ENCODE data around the gene VSNL1.

The VSNL1 gene

DNA sequence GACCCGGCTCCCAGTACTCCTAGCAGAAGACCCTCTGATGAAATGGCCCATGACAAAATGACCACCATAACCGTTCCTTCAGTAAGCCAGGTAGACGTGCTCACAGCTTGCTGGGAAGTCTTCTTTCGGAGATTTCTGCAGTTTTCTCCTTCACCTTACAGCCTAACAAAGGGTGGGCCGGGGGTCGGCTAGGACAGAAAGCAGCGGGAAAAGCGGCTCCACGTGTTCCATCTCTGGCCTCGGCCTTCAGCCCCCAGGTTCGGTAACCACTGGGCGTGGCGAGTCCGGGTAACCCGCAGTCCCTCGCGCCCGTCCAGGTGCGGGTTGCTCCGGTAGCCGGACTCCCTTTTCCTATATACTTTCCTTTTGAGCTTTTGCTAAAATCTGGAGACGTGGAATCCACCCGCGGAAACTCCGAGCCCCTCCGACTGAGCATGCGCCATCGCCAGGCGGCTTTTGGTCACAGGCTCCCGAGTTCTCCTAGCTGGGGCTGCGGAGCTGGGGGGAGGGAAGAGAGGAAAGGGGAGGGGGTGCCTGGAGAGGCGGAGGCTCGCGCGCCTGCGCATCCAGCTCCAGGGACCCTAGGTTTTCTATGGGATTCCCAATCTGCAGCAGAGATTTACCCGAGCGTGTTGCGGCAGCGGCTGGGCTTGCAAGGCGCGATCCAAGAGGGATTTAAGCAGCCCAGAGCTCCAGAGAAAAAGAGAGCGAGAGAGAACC, at the start of gene VSNL1:
VSNL1 (plus strand) TSS at position 604 of the 720 bp plus-strand sequence. CDS start 51,379 bp downstream, outside the sequence.
- no peak for DNase-seq (ENCODE audit: low read depth in 2 of 2)

DNA sequence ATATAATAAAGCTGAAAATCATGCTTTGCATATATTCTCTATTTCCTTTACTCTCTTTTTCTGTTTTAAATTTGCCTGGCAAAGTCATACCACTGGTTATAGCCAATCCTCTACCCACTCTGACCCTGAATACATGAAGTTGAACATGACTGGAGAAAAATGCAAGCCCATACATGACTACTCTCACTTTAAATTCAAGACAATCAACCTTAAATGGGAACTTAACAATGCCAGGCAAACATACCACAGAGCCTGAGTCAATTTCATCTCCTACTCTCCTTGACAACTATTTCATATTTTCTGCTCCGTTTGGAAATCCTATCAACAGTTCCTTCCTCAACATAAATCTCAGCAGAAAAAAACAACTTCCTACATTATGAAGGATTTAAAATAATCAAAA, 44.9 kb upstream of the VSNL1 start:
- no peak for DNase-seq (ENCODE audit: low read depth in 2 of 2)

GRCh38 chr2:17497718-17498117, 42.8 kb upstream of the VSNL1 start:
- DNase-seq (ENCODE audit: low read depth in 2 of 2) = no peak

DNA sequence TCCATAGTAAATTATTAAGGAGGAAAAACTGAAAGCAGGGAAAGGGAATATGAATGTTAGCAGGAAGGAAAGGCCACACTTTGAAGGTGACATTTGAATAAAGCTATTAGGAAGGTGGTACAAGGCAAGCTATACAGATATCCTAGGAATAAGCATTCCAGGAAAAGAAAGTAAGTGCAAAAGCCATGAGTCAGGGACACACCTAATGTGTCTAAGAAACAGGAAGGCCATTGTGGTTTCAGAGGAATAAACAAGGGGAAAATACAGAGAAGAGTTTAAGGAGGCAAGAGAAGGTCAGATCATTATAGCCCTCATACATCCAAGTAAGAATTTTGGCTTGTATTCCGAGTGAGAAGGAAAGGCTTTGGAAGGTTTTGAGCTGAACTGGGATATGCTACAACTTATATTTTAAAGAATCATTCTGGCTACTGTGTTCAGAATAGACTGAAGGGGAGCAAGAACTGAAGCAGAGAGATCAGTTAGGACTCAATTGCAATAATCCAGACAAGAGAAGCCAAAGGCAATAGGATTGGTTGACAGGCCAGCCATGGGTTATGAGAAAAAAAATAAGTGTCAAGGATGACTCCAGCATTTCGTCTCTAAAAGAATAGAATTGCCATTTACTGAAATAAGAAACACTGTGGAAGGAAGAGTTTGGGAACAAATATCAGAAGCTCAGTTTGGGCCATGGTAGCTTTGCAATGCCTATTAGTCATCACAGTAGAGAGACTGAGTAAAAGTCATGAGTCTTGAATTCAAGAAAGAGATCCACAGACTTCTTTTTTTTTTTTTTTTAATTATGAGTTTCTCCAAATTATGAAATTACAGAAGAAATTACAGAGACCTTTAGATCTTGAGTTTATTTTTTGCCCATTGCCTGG, 33.5 kb upstream of the VSNL1 start:
- DNase-seq (ENCODE audit: low read depth in 2 of 2) = no peak

- no peak for DNase-seq (ENCODE audit: low read depth in 2 of 2)
These were observed 24.8 kb upstream of the VSNL1 start for GRCh38 chr2:17515652-17516051.

- DNase-seq (ENCODE audit: low read depth in 2 of 2) = no peak
These were observed 22.9 kb upstream of the VSNL1 start for GRCh38 chr2:17517481-17518211.

- no peak for DNase-seq (ENCODE audit: low read depth in 2 of 2)
These were observed 22.0 kb upstream of the VSNL1 start, which contains the start of gene RAD51AP2 for GRCh38 chr2:17518212-17519154. TSS of gene RAD51AP2 (minus strand) at chr2:17518440. CDS start at chr2:17518415, 25 bp downstream.

DNA sequence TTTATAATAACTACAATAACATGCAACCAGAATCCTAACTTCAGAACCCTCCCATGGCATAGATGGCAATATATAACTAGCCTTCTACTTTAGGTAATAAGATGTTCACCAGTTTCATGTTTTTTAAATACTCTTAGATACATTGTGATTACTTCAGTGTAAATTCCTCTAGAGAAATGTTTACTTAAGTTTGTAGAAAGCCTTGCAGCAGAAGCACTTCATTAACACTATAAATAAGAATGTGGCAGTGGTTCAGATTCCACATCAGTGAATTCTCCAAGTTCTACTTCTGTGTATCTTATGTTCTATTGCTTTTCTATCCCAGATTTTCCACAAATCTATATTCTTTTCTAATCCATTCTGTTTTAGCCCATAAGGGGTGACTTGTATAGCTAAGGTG, 21.0 kb upstream of the VSNL1 start:
- DNase-seq (ENCODE audit: low read depth in 2 of 2) = no peak

DNA sequence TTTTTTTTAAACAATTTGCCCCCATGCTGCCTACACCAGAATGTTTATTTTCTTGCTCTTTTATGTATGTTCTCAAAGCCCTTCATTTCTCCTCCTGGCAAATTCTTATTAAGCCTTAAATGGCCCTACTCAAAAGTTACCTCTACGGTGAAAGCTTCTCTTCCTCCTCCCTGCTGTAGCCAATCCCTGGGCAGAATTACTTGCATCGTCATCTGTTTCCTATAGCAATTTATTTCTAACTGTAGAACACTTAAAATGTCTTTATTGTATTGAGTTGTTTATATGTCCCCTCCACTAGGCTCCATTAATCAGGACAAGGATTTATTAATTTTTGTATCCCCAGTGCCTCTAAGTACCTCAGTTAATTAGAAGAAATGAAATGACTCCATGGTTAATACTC, 19.7 kb upstream of the VSNL1 start:
- no peak for DNase-seq (ENCODE audit: low read depth in 2 of 2)

GRCh38 chr2:17521621-17522020, 18.9 kb upstream of the VSNL1 start:
- no peak for DNase-seq (ENCODE audit: low read depth in 2 of 2)

- no peak for DNase-seq (ENCODE audit: low read depth in 2 of 2)
These were observed 18.2 kb upstream of the VSNL1 start for GRCh38 chr2:17522303-17522702.

GRCh38 chr2:17529771-17530170, 10.7 kb upstream of the VSNL1 start:
- no peak for DNase-seq (ENCODE audit: low read depth in 2 of 2)

- DNase-seq (ENCODE audit: low read depth in 2 of 2) = no peak
These were observed 7.0 kb upstream of the VSNL1 start for GRCh38 chr2:17533546-17533945.

GRCh38 chr2:17536416-17536815, 4.1 kb upstream of the VSNL1 start:
- no peak for DNase-seq (ENCODE audit: low read depth in 2 of 2)

- no peak for DNase-seq (ENCODE audit: low read depth in 2 of 2)
These were observed 2.3 kb upstream of the VSNL1 start for GRCh38 chr2:17538022-17538843.

DNA sequence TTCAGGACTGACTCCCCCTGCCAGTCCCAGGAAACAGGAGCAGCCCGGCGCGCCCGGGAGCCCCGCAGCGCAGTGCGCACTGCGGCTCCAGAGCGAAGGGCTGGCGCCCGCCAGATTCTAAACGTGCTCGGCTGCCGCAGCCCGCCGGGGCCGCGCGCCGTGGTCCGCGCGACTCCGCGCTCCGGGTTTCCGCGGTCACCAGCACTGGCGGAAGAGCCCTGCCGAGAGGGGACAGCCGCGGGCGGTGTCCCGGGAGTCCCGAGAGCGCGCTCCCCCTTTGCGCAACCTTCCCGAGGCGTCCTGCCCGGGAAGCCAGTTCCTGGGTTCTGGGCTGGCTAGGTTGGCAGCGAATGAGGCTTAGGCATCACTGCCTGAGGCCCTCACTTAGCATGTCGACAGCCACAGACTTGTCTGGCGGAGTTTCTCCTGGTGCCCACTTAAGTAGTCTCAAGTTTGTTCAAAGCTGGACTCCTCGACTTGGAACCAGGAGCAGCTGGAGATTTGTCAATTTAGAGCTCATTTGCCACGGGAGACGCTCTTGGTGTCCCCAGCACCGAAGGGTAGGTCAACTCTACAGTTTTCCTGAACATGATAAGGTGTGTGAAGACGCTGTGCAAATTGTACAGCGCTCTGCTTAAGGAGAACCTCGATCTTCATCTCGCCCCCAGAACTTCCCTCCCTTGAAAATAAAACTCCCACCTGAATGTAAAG, 1.5 kb upstream of the VSNL1 start:
- no peak for DNase-seq (ENCODE audit: low read depth in 2 of 2)

GRCh38 chr2:17539611-17540092, 844 bp upstream of the VSNL1 start:
- no peak for DNase-seq (ENCODE audit: low read depth in 2 of 2)

DNA sequence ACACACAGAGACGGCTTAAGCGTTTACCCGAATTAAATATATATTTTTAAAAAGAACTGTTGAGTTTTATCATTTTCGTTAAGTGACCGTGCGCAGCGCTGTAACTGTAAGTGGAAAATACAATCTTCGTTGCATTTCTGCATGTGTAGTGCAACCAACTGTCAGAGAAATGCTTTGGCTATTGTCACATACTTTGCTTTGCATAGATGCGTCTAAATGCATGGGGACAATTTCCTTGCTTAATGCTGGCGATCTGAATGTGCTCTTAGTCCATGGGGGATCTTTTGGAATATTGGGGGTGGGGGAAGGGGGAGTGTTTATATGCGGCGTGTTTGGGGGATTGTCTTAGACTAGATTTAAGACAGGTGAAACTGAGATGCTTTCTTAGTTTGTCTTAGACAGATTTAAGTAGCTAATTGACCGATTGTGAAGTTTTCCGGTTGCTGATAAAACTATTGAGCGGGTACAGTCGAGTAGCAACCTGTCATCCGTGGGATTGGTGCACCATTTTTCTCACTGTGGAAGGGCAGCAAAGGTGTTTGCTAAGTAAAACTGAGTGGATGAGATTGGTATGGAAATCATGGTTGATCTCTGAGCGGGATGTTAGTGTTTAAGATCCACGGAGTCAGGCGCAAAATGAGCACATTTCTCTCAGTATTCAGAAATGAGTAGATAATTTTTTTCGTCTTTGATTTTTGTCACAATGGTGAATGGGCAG, 476 bp downstream of the VSNL1 start:
- no peak for DNase-seq (ENCODE audit: low read depth in 2 of 2)

- DNase-seq (ENCODE audit: low read depth in 2 of 2) = no peak
These were observed 1.0 kb downstream of the VSNL1 start for GRCh38 chr2:17541531-17541950.
